Measurements from ENCODE around the gene BTNL2. TPM values are rescaled to one million over a fixed set of nuclear protein-coding genes. Genes with fewer than 3 reads are reported as not detected.
"Not testable (repeated sequence)": the region's sequence is repeated elsewhere in the genome, so short reads cannot be mapped to it uniquely, and the experiment has no call there.

The BTNL2 gene, protein sequence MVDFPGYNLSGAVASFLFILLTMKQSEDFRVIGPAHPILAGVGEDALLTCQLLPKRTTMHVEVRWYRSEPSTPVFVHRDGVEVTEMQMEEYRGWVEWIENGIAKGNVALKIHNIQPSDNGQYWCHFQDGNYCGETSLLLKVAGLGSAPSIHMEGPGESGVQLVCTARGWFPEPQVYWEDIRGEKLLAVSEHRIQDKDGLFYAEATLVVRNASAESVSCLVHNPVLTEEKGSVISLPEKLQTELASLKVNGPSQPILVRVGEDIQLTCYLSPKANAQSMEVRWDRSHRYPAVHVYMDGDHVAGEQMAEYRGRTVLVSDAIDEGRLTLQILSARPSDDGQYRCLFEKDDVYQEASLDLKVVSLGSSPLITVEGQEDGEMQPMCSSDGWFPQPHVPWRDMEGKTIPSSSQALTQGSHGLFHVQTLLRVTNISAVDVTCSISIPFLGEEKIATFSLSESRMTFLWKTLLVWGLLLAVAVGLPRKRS
- total RNA-seq = not detected
- long read RNA-seq = 0 reads

DNA sequence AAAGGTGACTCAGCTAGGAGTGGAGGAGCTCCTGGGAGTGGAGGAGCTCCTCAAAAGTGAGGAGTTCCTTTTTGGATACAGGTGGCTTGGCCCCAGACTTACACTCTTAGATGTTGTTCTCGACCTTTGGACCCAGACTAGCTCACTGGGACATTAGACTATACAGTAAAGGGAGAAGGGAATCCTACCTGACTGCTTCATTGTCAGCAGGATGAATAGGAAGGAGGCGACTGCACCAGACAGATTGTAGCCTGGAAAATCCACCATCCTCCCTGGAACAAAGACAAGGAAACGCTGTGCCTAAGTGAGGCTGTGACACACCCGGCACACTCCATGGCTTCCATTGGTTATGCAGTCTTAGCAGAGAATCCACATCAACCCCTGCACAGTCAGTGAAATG is at the start of gene BTNL2:
Gene BTNL2, minus strand, starts transcription at position 325 of the 400 bp plus-strand sequence. Its CDS starts 58 bp downstream, at position 267.
- intact Hi-C loops (cut with DNase I, micrococcal nuclease) = no loop called here
- peak; percentile 74 for ATAC-seq
- no peak for DNase-seq

DNA sequence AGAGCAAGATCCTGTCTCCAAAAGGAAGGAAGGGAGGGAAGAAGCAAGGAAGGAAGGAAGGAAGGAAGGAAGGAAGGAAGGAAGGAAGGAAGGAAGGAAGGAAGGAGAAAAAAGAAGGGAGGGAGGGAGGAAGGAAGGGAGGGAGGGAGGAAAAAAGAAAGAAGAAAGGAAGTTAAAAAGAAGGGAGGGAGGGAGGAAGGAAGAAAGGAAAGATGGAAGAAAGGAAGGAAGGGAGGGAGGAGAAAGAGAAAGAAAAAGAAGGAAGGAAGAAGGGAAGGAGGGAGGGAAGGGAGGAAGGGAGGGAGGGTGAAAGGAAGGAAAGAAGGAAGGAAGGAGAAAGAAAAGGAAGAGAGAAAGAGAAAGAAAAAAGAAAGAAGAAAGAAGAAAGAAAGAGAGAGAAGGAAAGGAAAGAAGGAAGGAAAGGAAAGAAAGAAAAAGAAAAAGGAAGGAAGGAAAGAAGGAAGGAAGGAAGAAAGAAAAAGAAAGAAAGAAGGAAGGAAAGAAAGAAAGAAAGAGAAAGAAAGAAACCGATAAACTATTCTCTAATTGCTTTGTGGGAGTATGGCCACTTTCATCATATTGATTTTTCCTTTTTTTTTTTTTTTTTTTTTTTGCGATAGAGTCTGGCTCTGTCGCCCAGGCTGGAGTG is 42.2 kb upstream of the BTNL2 start:
- ATAC-seq = no peak
- no peak for DNase-seq
- intact Hi-C loops (cut with DNase I, micrococcal nuclease) = no loop called here

DNA sequence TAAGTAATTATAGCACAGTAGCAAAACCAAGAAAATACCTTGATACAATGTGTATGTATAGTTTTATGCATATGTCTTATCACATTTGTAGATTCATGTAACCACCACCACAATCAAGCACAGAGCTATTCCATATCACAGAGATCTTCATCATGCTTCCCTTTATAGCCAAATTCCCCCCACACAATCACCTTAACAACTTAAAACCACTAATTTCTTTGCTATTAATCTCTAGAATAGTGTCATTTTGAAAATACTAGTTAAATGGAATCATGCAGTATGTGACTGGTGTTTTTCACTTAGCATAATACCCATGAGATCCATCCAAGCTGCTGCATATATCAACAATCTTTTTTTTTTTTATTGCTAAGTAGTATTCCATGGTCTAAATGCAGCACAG is 41.0 kb upstream of the BTNL2 start:
- intact Hi-C loops (cut with DNase I, micrococcal nuclease) = no loop called here
- no peak for ATAC-seq
- no peak for DNase-seq

DNA sequence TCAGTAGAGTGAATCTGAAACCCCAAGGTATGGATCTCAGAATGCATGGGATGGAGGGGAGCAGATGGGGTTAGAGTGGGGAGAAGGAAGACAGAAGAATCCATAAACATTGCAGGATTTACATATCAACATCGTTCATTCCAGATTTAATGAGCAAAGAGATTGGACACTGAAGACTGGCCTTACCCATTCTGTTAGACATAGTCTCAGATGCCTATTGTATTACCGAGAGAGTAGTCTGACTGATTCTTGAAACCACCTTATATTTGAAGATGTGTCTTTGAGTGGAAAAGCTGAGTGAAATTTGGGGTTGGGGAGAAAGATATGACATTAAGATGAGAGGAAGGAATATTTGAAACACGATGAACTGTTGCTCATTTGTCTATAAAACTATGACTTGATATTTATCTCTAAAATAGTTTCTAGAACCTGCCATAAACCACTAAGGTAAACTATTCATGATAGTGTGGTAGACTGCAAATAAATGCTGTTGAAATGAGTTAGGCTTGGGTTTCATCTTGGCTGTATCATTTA is 38.4 kb upstream of the BTNL2 start:
- ATAC-seq (no peak), DNase-seq (no peak)
- intact Hi-C loops (cut with DNase I, micrococcal nuclease) = no loop called here

DNA sequence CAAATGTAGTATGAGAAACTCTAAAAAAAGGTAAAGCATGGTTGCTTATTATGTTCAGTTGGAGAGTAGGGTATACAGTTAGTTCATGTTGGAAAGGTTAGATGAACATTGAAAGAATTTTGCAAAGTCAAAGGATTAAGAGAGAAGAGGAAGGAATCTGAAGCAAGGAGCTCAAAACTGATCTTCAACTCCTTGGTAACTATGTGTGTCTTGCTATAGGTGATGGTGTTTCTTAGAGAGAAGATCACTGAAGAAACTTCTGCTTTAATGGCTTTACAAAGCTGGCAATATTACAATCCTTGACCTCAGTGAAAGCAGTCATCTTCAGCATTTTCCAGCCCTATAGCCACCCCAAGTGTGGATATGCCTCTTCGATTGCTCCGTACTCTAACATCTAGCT is 37.5 kb upstream of the BTNL2 start:
- no peak for DNase-seq

DNA sequence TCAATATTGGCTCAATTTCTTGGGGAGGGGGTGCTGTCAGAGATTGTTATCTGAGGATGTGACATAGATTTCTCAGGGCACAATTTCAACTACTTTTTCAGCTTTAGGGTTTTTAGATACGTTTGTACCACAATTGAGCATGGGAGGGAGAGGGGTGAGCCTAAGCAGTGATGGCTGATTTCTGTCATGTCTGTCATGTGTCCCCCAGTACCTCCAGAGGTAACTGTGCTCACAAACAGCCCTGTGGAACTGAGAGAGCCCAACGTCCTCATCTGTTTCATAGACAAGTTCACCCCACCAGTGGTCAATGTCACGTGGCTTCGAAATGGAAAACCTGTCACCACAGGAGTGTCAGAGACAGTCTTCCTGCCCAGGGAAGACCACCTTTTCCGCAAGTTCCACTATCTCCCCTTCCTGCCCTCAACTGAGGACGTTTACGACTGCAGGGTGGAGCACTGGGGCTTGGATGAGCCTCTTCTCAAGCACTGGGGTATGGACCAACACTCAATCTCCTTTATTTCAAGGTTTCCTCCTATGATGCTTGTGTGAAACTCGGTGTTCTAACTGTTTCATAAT is 36.1 kb upstream of the BTNL2 start:
- DNase-seq = no peak
- intact Hi-C loops (cut with DNase I, micrococcal nuclease) = no loop called here
- no peak for ATAC-seq

More for the DNA sequence above, 37.5 kb upstream of the BTNL2 start:
- no peak for ATAC-seq
- intact Hi-C loops (cut with DNase I, micrococcal nuclease) = no loop called here

DNA sequence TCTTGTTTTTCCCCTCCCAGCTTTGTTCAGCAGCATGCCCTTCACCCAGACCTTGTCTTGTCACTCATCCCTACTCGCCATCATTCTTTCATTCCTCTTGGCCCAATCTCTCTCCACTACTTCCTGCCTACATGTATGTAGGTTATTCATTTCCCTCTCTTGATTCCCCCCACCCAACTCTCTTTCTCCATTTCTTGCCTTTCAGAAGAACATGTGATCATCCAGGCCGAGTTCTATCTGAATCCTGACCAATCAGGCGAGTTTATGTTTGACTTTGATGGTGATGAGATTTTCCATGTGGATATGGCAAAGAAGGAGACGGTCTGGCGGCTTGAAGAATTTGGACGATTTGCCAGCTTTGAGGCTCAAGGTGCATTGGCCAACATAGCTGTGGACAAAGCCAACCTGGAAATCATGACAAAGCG is 35.3 kb upstream of the BTNL2 start:
- no peak for DNase-seq
- intact Hi-C loops (cut with DNase I, micrococcal nuclease) = no loop called here
- ATAC-seq = no peak

DNA sequence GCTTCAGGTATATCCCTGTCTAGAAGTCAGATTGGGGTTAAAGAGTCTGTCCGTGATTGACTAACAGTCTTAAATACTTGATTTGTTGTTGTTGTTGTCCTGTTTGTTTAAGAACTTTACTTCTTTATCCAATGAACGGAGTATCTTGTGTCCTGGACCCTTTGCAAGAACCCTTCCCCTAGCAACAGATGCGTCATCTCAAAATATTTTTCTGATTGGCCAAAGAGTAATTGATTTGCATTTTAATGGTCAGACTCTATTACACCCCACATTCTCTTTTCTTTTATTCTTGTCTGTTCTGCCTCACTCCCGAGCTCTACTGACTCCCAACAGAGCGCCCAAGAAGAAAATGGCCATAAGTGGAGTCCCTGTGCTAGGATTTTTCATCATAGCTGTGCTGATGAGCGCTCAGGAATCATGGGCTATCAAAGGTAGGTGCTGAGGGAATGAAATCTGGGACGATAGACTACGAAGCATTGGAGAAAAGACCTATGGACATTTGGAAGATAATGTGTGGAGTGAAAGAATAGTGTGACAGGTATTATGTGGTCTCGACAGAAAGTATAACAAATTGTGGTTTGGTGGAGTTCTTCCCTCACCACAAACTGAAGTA is 32.7 kb upstream of the BTNL2 start, which contains the start of gene HLA-DRA:
Gene HLA-DRA, plus strand, starts transcription at position 286 of the 613 bp plus-strand sequence. Its CDS starts 64 bp downstream, at position 350.
- ATAC-seq (peak; percentile 68), DNase-seq (no peak)
- intact Hi-C loops (cut with DNase I, micrococcal nuclease) = no loop called here

DNA sequence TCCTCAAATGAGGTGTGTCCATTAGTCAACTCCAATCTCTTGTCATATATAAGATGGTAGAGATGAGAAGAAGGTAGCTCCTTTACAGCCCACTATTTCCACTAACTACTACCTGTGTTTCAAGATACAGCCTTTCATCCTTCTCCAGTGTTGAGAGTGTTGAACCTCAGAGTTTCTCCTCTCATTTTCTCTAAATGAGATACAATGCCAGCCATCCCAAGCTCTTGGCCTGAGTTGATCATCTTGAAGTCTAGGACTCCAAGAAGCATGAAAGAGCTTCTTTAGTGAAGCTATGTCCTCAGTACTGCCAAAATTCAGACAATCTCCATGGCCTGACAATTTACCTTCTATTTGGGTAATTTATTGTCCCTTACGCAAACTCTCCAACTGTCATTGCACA is 32.2 kb upstream of the BTNL2 start:
- intact Hi-C loops (cut with DNase I, micrococcal nuclease) = no loop called here
- DNase-seq (no peak), ATAC-seq (no peak)

DNA sequence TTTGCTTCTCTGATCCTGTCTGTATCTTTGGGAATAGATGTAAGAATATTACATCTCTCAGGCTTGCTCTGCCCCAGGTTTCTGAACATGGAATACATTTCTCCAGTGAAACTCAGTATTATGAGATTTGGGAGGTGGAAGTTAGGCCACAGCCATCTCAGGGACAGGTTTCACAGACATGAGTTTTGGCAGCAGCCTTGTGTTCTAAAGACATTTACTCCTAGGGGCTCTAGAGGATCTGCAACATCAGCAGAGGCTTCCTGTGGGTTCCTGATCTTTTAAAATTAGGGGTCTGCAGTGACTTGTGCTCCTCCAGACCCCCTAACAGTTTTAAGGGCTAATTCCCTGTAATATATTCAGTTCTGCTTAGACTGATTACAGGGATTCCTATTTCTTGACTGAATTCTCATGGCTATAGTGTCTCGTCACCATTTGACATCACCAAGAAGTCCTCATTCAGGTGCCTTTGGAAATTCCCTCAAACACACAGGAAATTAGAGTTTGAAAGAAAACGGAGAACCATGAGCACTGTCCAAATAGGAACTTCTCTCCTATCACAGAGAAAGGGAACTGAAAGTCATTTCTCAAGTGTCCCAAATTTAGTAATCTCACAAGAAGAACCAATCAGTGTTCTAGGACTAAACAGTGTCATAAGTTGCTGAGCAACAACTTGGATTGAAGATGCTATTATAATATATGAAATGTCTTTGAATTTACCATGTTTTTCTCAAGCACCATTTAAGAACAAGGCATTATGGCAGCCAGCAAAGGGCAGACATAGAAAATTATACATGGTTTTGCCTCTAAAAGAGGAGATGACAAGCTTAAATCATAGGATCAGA is 30.2 kb upstream of the BTNL2 start:
- DNase-seq (no peak), ATAC-seq (no peak)
- intact Hi-C loops (cut with DNase I, micrococcal nuclease) = no loop called here

DNA sequence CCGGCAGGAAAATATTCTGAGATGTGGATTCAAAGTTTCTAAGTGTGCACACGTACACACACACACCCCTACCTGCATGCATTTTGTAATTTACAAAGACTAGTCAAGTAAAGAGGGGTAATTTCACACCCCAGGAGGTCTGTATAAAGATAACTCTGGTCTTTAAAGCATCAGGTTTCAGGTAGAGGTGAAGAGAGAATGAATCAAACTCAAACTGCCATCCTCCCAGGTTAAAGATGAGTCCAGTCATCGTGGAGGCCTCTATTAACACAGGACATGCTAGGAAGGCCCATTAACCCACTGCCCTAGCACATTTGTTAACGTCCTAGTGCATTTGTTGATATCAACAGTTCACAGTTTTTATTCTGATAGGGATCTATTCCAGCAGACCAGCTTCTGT is 29.2 kb upstream of the BTNL2 start:
- no peak for DNase-seq
- no peak for ATAC-seq
- intact Hi-C loops (cut with DNase I, micrococcal nuclease) = no loop called here

DNA sequence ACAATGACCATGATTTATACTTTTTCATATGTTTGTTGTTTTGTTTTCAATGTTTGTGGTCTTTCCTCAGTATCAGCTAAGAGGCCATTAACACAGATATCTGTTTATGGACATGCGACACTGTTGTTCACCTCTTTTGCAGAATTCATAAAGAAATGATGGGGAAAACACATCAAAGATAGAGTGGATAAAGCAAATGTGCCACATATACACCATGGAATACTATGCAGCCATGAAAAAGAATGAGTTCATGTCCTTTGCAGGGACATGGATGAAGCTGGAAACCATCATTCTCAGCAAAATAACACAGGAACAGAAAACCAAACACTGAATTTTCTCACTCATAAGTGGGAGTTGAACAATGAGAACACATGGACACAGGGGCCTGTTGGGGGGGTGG is 27.0 kb upstream of the BTNL2 start:
- not testable (repeated sequence) for ATAC-seq, DNase-seq
- intact Hi-C loops (cut with DNase I, micrococcal nuclease) = loop anchor here in 1 of 2 donors (5.0 kb wide), 1 partner anchor 263 kb away; no protein-coding TSS in a partner anchor

DNA sequence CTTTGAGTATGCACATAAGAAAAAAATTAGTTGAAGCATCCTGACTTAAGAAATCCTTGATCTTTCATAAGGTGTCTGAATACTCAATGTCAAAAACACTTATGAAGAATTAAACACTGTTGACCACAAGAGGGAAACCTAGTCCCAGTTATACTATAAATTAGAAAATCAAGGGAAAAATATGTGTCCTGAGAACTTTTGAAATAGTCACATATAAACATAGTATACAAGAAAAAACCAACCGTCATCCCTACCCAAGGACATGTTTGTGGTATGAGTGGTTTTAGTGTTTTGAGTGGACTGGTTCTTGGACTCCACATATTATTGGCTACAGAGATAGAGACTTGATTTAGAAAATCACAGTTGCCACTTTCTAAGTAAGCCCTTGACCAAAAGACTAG is 25.1 kb upstream of the BTNL2 start:
- intact Hi-C loops (cut with DNase I, micrococcal nuclease) = loop anchor here in 1 of 2 donors (5.0 kb wide), 1 partner anchor 265 kb away; no protein-coding TSS in a partner anchor
- ATAC-seq (peak; percentile 48), DNase-seq (no peak)

DNA sequence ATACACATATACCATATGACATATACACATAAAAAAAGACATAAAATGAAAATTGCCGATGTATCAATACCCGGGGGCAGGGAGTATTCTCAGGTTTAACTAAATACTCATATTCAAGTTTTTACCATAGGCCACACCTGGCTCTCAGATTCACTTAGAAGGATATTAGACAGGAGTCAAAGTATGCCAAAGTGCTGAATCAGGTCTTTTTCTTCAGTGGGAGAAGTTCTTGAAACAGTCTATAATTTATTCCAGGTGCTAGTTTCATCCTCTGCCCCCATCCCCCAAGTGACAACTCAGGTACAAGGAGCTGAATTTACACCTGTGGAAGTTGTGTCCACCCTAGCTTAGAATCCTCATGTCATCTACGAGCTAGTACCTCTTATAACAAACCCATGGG is 24.2 kb upstream of the BTNL2 start:
- intact Hi-C loops (cut with DNase I, micrococcal nuclease) = loop anchor here in 1 of 2 donors (5.0 kb wide), 1 partner anchor 266 kb away; no protein-coding TSS in a partner anchor
- DNase-seq (no peak), ATAC-seq (no peak)

DNA sequence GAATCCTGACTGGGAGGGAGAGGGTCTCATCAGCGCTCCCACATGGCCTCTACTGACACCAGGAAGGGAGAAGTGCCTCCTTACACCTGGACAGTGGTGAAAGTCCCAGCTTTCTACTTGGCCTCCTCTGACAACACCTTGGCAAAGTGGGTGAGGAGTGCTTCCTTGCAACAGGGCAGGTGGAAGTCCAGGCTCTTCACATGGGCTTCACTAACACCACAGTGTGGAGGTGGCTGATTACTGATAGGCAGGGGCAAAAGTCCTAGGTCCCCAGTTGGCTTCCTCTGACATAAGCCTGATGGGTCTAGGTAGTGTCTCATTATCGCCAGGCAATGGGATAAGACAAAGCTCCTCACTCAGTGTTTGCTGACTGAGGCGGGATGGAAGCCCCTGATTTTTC is 23.2 kb upstream of the BTNL2 start:
- DNase-seq = no peak
- intact Hi-C loops (cut with DNase I, micrococcal nuclease) = loop anchor here in 1 of 2 donors (5.0 kb wide), 1 partner anchor 267 kb away; no protein-coding TSS in a partner anchor

DNA sequence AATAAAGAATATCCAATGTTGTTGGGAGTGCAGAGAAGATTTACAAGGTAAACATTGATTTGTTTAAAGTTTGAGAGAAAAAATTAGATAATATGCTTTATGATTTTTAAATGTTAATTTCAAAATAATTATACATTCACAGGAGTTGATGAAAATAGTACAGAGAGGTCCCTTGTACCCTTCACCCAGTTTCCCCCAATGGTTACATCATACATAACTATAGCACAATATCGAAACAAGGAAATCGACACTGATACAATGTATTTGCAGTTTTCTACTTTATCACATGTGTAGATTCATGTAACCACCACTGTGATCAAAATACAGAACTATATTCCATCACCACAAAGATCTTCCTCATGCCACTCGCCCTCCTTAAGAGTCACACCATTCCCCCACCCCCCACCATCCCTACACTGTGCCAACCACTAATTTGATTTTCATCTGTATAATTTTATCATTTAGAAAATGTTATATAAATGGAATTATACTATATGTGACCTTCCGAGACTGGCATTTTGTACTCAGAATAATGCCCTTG is 21.0 kb upstream of the BTNL2 start:
- DNase-seq (no peak), ATAC-seq (no peak)
- intact Hi-C loops (cut with DNase I, micrococcal nuclease) = no loop called here

More for the DNA sequence above, 23.2 kb upstream of the BTNL2 start:
- ATAC-seq = no peak

DNA sequence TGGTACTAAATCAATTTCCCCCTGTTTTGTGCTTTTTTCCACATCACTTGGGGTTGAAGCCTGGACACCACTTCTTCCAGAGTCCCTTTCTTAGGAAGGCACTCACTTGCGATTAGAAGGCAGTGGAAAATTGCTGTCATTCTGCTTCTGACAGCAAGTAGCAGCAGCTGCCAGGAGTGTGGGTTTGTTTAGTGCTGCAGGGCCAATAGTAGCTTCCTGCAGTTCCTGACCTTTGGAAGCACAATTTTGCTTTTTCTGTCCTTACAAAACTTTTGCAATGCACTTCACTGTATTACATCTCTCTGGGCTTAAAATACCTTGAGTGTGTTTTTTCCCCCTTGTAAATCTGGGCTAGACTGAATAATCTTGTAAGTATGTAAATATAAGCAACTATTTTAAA is 20.2 kb upstream of the BTNL2 start:
- intact Hi-C loops (cut with DNase I, micrococcal nuclease) = no loop called here
- DNase-seq (no peak), ATAC-seq (no peak)

DNA sequence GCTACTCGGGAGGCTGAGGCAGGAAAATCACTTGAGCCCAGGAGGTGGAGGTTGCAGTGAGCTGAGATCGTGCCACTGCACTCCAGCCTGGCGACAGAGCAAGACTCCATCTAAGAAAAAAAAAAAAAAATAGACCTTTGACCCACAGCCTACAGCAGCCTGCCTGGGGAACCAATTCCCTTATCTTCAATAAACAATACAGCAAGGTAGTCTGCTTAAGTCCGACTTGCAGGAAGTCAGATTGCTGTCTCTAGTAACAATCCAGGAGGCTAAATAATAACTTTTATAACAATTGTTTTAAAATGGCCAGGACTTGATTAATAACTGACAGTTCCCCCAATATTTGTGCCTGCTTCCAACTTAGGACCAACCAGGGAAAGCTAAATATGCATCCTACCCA is 19.4 kb upstream of the BTNL2 start:
- ATAC-seq (peak; percentile 96), DNase-seq (no peak)
- intact Hi-C loops (cut with DNase I, micrococcal nuclease) = no loop called here

Measured in left colon (tissue), 2 donors.